Measurements from ENCODE around the gene FGF18.

- TF ChIP-seq POLR2A (IDR thresholded peaks at IDR 0.05), result no peak
- TF ChIP-seq CTCF (IDR thresholded peaks at IDR 0.05), result no peak
Measured at GRCh38 chr5:171447226-171447625, 27.8 kb downstream of the FGF18 start.
